Measurements from ENCODE around the gene AKT2. TPM values are rescaled to one million over a fixed set of nuclear protein-coding genes. Genes with fewer than 3 reads are reported as not detected.

The AKT2 gene
- total and polyA plus RNA-seq, 9 donors: 78.4 to 160 (median 112) TPM

- H3K36me3 ChIP-seq: no peaks in the 10 kb centered on the region
- no peaks in the 10 kb centered on the region for H3K4me1 ChIP-seq (ENCODE audit: insufficient read depth)
- no peaks in the 10 kb centered on the region for H3K27me3 ChIP-seq
- WGBS, 3 donors: 84 to 93% (median 84%) methylated on average over 22 to 27 of the region's 27 CpGs
- no peak overlapping the region for H3K27ac ChIP-seq
- peak in 1 of 5 donors; percentile 30 for DNase-seq
- intact Hi-C loops (cut with DNase I): loop anchor here in 1 of 4 donors (10.0 kb wide), 1 partner anchor 193 kb away; no protein-coding TSS in a partner anchor
- no peak for TF ChIP-seq CTCF (IDR thresholded peaks at IDR 0.05)
- no peak for TF ChIP-seq EP300 (IDR thresholded peaks at IDR 0.05)
- TF ChIP-seq POLR2A (IDR thresholded peaks at IDR 0.05): no peak
- H3K9me3 ChIP-seq: no peaks in the 10 kb centered on the region
- H3K4me3 ChIP-seq: no peak overlapping the region
Measured at GRCh38 chr19:40321566-40322270, 36.6 kb upstream of the AKT2 start.

GRCh38 chr19:40321076-40321475, 35.9 kb upstream of the AKT2 start:
- Histone ChIP-seq H3K27me3 (no peaks in the 10 kb centered on the region), H3K27ac (no peak overlapping the region), H3K4me1 (ENCODE audit: insufficient read depth) (no peaks in the 10 kb centered on the region), H3K9me3 (no peaks in the 10 kb centered on the region), H3K4me3 (no peak overlapping the region), H3K36me3 (no peaks in the 10 kb centered on the region)
- intact Hi-C loops (cut with DNase I): loop anchor here in 1 of 4 donors (10.0 kb wide), 1 partner anchor 194 kb away; no protein-coding TSS in a partner anchor
- peak in 1 of 5 donors; percentile 19 for DNase-seq
- WGBS, 3 donors: 93 to 95% (median 94%) methylated on average over 18 of the region's 18 CpGs
- no peak for TF ChIP-seq POLR2A (IDR thresholded peaks at IDR 0.05)
- TF ChIP-seq CTCF (IDR thresholded peaks at IDR 0.05): no peak
- TF ChIP-seq EP300 (IDR thresholded peaks at IDR 0.05): no peak

- Histone ChIP-seq H3K36me3 (no peaks in the 10 kb centered on the region), H3K4me1 (ENCODE audit: insufficient read depth) (no peaks in the 10 kb centered on the region), H3K4me3 (no peak overlapping the region), H3K9me3 (no peaks in the 10 kb centered on the region), H3K27me3 (no peaks in the 10 kb centered on the region), H3K27ac (no peak overlapping the region)
- peak in 1 of 5 donors; percentile 30 for DNase-seq
- no peak for TF ChIP-seq EP300 (IDR thresholded peaks at IDR 0.05)
- TF ChIP-seq CTCF (IDR thresholded peaks at IDR 0.05): no peak
- TF ChIP-seq POLR2A (IDR thresholded peaks at IDR 0.05): no peak
- intact Hi-C loops (cut with DNase I): loop anchor here in 1 of 4 donors (10.0 kb wide), 1 partner anchor 194 kb away; no protein-coding TSS in a partner anchor
- WGBS, 3 donors: 84 to 90% (median 85%) methylated on average over 7 of the region's 7 CpGs
Measured at GRCh38 chr19:40320558-40320935, 35.4 kb upstream of the AKT2 start.

GRCh38 chr19:40317338-40317737, 32.2 kb upstream of the AKT2 start:
- peak in 1 of 5 donors; percentile 25 for DNase-seq
- no peak overlapping the region for H3K4me3 ChIP-seq
- intact Hi-C loops (cut with DNase I): loop anchor here in 1 of 4 donors (10.0 kb wide), 1 partner anchor 137 kb away; no protein-coding TSS in a partner anchor
- TF ChIP-seq EP300 (IDR thresholded peaks at IDR 0.05) (no peak), POLR2A (IDR thresholded peaks at IDR 0.05) (no peak), CTCF (IDR thresholded peaks at IDR 0.05) (no peak)
- no peak overlapping the region for H3K27ac ChIP-seq
- H3K36me3 ChIP-seq: no peaks in the 10 kb centered on the region
- H3K27me3 ChIP-seq: no peaks in the 10 kb centered on the region
- no peaks in the 10 kb centered on the region for H3K9me3 ChIP-seq
- H3K4me1 ChIP-seq (ENCODE audit: insufficient read depth): no peaks in the 10 kb centered on the region
- WGBS, 3 donors: 66 to 69% (median 68%) methylated on average over 7 of the region's 7 CpGs

All from ovary (tissue), 9 donors.